ENCODE data around the gene CTRB1. TPM values are rescaled to one million over a fixed set of nuclear protein-coding genes. Genes with fewer than 3 reads are reported as not detected.
"Not testable (repeated sequence)": the region's sequence is repeated elsewhere in the genome, so short reads cannot be mapped to it uniquely, and the experiment has no call there.

CTRB1 gene
- total RNA-seq, 1 donor from 2014 or later: not detected

- peak; percentile 41 for DNase-seq
- no peaks in the 10 kb centered on the region for H3K4me1 ChIP-seq
- no peaks in the 10 kb centered on the region for H3K9me3 ChIP-seq
- ATAC-seq: no peak
- no peak overlapping the region for H3K4me3 ChIP-seq
- H3K27me3 ChIP-seq (ENCODE audit: low read depth): peaks cover 22% of the 10 kb centered on the region
- H3K36me3 ChIP-seq: no peaks in the 10 kb centered on the region
- no peak overlapping the region for H3K27ac ChIP-seq
- TF ChIP-seq CTCF (IDR thresholded peaks at IDR 0.05): no peak
- intact Hi-C loops (cut with DNase I): no loop called here
These were observed 20.6 kb upstream of the CTRB1 start for GRCh38 chr16:75198135-75198600.

GRCh38 chr16:75202069-75202590 lies 16.7 kb upstream of the CTRB1 start:
- TF ChIP-seq CTCF (IDR thresholded peaks at IDR 0.05): no peak
- peaks cover 13% of the 10 kb centered on the region for H3K27me3 ChIP-seq (ENCODE audit: low read depth)
- ATAC-seq (no peak), DNase-seq (peak; percentile 35)
- no peak overlapping the region for H3K27ac ChIP-seq
- H3K4me1 ChIP-seq: no peaks in the 10 kb centered on the region
- H3K36me3 ChIP-seq: no peaks in the 10 kb centered on the region
- intact Hi-C loops (cut with DNase I): no loop called here
- no peaks in the 10 kb centered on the region for H3K9me3 ChIP-seq
- H3K4me3 ChIP-seq: no peak overlapping the region

- no peak for TF ChIP-seq CTCF (IDR thresholded peaks at IDR 0.05)
- H3K27me3 ChIP-seq (ENCODE audit: low read depth): peaks cover 8% of the 10 kb centered on the region
- ATAC-seq (no peak), DNase-seq (peak; percentile 32)
- no peak overlapping the region for H3K27ac ChIP-seq
- intact Hi-C loops (cut with DNase I): no loop called here
- no peaks in the 10 kb centered on the region for H3K9me3 ChIP-seq
- H3K36me3 ChIP-seq: no peaks in the 10 kb centered on the region
- no peaks in the 10 kb centered on the region for H3K4me1 ChIP-seq
- no peak overlapping the region for H3K4me3 ChIP-seq
These were observed 15.7 kb upstream of the CTRB1 start for GRCh38 chr16:75203096-75203495.

- DNase-seq (peak; percentile 35), ATAC-seq (no peak)
- peaks cover under 1% of the 10 kb centered on the region for H3K27me3 ChIP-seq (ENCODE audit: low read depth)
- no peaks in the 10 kb centered on the region for H3K9me3 ChIP-seq
- intact Hi-C loops (cut with DNase I): no loop called here
- TF ChIP-seq CTCF (IDR thresholded peaks at IDR 0.05): no peak
- H3K36me3 ChIP-seq: no peaks in the 10 kb centered on the region
- H3K4me3 ChIP-seq: no peak overlapping the region
- no peaks in the 10 kb centered on the region for H3K4me1 ChIP-seq
- H3K27ac ChIP-seq: no peak overlapping the region
These were observed 14.9 kb upstream of the CTRB1 start for GRCh38 chr16:75203667-75204409.

DNA sequence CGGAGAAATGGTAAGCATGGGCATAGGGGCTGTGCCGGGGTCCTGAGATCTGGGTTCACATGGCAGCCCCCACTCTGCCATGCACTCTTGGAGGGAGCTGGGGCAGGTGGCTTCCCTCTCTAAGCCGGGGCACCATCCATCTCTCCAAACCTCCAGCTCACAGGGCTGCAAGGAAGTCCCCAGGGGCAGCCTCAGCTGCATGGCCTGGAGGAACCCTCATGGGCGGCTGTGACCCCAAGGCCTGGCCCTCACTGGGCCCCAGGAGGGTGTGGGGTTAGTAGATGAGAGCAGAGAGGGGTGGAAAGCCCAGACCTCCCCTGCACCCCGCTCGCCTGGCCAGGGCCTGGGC lies 14.4 kb upstream of the CTRB1 start:
- intact Hi-C loops (cut with DNase I): no loop called here
- Histone ChIP-seq H3K9me3 (no peaks in the 10 kb centered on the region), H3K27ac (no peak overlapping the region), H3K4me3 (no peak overlapping the region), H3K27me3 (ENCODE audit: low read depth) (no peaks in the 10 kb centered on the region), H3K36me3 (no peaks in the 10 kb centered on the region), H3K4me1 (no peaks in the 10 kb centered on the region)
- no peak for TF ChIP-seq CTCF (IDR thresholded peaks at IDR 0.05)
- peak; percentile 24 for DNase-seq
- peak in 1 of 2 donors; percentile 9 for ATAC-seq

- intact Hi-C loops (cut with DNase I); DNase-seq; H3K9me3 ChIP-seq; H3K36me3 ChIP-seq; H3K4me3 ChIP-seq; H3K27ac ChIP-seq; H3K27me3 ChIP-seq (ENCODE audit: low read depth); H3K4me1 ChIP-seq: not testable (repeated sequence)
- ATAC-seq: peak in 1 of 2 donors; percentile 2
These were observed 13.9 kb upstream of the CTRB1 start for GRCh38 chr16:75204905-75205304.

DNA sequence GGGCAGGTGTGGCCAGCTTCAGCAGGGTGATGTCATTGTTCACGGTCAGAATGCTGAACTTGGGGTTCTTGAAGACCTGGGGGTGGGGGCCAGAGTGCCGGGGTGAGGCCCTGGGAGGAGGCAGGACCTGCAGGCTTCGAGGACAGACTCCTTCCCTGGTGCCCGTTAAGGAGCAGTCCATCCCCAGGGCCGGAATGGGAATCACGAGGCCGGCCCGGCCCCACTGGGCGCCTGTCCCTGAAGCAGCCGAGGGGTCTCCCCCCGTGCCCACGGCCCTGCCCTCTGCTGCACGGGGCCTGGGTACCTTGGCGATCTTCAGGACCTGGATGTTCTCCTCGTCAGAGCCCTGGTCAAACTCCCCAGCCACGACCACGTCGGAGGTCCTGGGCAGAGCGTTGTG lies 13.3 kb upstream of the CTRB1 start:
- H3K36me3 ChIP-seq; H3K4me3 ChIP-seq; H3K9me3 ChIP-seq; H3K4me1 ChIP-seq; ATAC-seq; H3K27me3 ChIP-seq (ENCODE audit: low read depth); intact Hi-C loops (cut with DNase I); H3K27ac ChIP-seq: not testable (repeated sequence)
- DNase-seq: peak; percentile 6

- H3K27me3 ChIP-seq (ENCODE audit: low read depth); H3K36me3 ChIP-seq; H3K4me1 ChIP-seq; H3K9me3 ChIP-seq; H3K4me3 ChIP-seq; DNase-seq; intact Hi-C loops (cut with DNase I); H3K27ac ChIP-seq: not testable (repeated sequence)
- peak; percentile 4 to 6 for ATAC-seq
These were observed 12.6 kb upstream of the CTRB1 start for GRCh38 chr16:75205961-75206748.
